Neural crest cell (in vitro differentiated cells): Measurements from ENCODE around the gene CTCF. TPM values are rescaled to one million over a fixed set of nuclear protein-coding genes. Genes with fewer than 3 reads are reported as not detected.

Experiments
- DNase-seq: peaks from one replicate; pipeline ENCODE4 v3.0.0; 2021; ENCODE audit warnings: low read depth, mixed read lengths, low spot score
- H3K27ac Mint-ChIP-seq: one replicate; pipeline ENCODE4 v1.8.0; 2021; ENCODE audit warnings: mild to moderate bottlenecking, mixed read lengths; ENCODE audit not compliant: unreplicated experiment
- H3K27me3 Mint-ChIP-seq: 2 replicates; pipeline ENCODE4 v1.8.0; 2021; ENCODE audit warnings: low read depth, mild to moderate bottlenecking, mixed read lengths
- H3K36me3 Mint-ChIP-seq: 2 replicates; pipeline ENCODE4 v1.8.0; 2021; ENCODE audit warnings: low read depth, mild to moderate bottlenecking, mixed read lengths
- H3K4me1 Mint-ChIP-seq: 2 replicates; pipeline ENCODE4 v1.8.0; 2021; ENCODE audit warnings: mixed read lengths
- H3K4me3 Mint-ChIP-seq: one replicate; pipeline ENCODE4 v1.8.0; 2021; ENCODE audit warnings: mild to moderate bottlenecking, mixed read lengths
- H3K9me3 Mint-ChIP-seq: 2 replicates; pipeline ENCODE4 v1.8.0; 2021; ENCODE audit warnings: mixed read lengths
- total RNA-seq: library from RNA; stranded (reverse); gene quantifications from 2 replicates; pipeline ENCODE4 v1.2.1, GENCODE V29; 2021
- TF ChIP-seq, protein P1 (sequence below): fragments of 200-600 bp; sonication (generic); conservative IDR thresholded peaks from 2 replicates; pipeline ENCODE4 v1.5.0; 2021; ENCODE audit warnings: antibody characterized with exemption, mild to moderate bottlenecking

CTCF gene
- total RNA-seq, 1 donor from 2014 or later = 78.8 TPM

DNA sequence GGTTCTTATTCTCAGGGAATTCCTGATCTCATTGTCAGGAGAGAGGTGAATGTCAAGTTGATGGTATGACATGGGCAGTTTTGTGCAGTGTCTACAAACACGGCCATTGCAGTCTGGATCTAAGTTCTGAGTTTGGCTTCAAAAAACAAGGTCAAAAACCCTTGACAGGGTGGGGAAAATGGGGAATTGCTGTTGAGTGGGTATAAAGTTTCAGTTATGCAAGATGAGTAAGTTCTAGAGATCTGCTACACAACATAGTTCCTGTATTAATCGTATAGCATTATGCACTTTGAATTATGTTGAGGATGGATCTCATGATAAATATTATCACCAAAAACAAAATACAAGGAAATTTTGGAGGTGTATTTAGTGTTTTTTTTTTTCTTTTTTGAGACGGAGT, 46.0 kb downstream of the CTCF start:
- no peak overlapping the region for H3K27ac Mint-ChIP-seq
- no peak overlapping the region for H3K4me3 Mint-ChIP-seq
- H3K27me3 Mint-ChIP-seq = no peaks in the 10 kb centered on the region
- H3K9me3 Mint-ChIP-seq = no peaks in the 10 kb centered on the region
- H3K36me3 Mint-ChIP-seq = peaks cover 10% of the 10 kb centered on the region
- peaks cover 15% of the 10 kb centered on the region for H3K4me1 Mint-ChIP-seq
- DNase-seq = no peak
- TF ChIP-seq, protein P1, sequence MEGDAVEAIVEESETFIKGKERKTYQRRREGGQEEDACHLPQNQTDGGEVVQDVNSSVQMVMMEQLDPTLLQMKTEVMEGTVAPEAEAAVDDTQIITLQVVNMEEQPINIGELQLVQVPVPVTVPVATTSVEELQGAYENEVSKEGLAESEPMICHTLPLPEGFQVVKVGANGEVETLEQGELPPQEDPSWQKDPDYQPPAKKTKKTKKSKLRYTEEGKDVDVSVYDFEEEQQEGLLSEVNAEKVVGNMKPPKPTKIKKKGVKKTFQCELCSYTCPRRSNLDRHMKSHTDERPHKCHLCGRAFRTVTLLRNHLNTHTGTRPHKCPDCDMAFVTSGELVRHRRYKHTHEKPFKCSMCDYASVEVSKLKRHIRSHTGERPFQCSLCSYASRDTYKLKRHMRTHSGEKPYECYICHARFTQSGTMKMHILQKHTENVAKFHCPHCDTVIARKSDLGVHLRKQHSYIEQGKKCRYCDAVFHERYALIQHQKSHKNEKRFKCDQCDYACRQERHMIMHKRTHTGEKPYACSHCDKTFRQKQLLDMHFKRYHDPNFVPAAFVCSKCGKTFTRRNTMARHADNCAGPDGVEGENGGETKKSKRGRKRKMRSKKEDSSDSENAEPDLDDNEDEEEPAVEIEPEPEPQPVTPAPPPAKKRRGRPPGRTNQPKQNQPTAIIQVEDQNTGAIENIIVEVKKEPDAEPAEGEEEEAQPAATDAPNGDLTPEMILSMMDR = no peak

DNA sequence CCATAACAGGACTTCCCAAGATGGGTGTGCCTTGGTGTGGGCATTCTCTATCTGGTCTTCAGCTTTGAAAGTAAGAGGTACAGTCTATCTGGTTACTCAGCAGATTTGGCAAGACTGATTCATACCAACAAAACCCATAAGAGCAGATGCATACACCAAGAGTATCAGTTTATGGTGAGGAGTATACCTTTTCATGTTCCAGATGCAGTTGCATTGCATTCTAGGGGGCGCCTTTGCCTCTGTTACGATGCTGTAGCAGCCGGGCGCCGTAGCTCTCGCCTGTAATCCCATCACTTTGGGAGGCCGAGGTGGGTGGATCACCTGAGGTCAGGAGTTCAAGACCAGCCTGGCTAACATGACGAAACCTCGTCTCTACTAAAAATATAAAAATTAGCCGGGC, 51.5 kb downstream of the CTCF start:
- TF ChIP-seq, protein P1 = peak; percentile 21
- H3K9me3 Mint-ChIP-seq = no peaks in the 10 kb centered on the region
- H3K36me3 Mint-ChIP-seq = peaks cover 14% of the 10 kb centered on the region
- H3K27ac Mint-ChIP-seq = no peak overlapping the region
- H3K4me1 Mint-ChIP-seq = no peaks in the 10 kb centered on the region
- DNase-seq = no peak
- no peaks in the 10 kb centered on the region for H3K27me3 Mint-ChIP-seq
- H3K4me3 Mint-ChIP-seq = no peak overlapping the region

DNA sequence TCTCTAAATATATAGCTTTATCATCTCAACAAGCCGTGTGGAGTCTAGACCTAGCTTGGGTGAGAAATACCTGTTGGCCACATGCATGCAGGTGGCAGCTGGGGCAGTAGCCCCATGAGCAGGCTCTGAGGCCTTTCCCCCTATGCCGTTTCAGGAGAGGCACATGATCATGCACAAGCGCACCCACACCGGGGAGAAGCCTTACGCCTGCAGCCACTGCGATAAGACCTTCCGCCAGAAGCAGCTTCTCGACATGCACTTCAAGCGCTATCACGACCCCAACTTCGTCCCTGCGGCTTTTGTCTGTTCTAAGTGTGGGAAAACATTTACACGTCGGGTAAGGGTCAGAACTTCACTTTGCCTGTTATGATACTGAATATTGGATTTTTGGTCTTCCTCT, 65.9 kb downstream of the CTCF start:
- no peak overlapping the region for H3K4me3 Mint-ChIP-seq
- H3K27me3 Mint-ChIP-seq = no peaks in the 10 kb centered on the region
- TF ChIP-seq, protein P1 = no peak
- peaks cover 25% of the 10 kb centered on the region for H3K36me3 Mint-ChIP-seq
- no peaks in the 10 kb centered on the region for H3K4me1 Mint-ChIP-seq
- H3K9me3 Mint-ChIP-seq = no peaks in the 10 kb centered on the region
- no peak overlapping the region for H3K27ac Mint-ChIP-seq
- DNase-seq = no peak

DNA sequence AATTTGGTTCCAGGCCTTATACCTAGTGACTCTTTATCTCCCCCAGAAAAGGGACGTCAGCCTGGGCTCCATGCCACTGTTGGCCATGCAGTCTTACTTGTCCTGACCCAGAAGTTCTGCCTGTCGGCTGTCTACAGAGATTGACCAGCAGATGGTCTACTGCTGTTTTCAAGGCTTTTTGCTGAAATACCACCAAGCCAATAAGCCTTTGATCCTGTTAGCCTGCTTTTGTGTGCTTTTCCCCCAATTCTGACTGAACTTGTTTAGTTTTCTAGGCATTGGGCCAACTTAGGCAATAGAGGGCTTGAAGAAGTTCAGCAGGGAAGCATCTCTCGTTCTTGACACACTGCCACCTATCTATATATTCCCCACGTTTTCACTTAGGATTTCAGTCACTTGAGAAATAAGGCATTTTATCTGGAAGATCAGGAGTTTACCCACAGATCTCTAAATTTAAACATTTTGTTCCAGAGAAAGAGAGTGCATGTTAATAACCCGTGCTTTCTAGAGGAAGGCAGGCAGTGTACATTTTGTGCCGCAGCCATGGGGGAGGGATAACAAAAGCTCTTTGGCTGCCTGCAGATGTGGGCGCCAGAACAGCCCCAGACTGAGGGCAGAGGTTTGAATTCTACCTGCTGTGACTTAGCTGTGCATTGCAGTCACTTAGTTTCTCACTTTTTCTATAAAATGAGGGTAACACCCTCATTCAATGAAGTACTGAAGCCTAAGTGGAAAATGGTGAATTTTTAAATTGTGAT, 70.3 kb downstream of the CTCF start:
- no peaks in the 10 kb centered on the region for H3K4me1 Mint-ChIP-seq
- no peaks in the 10 kb centered on the region for H3K27me3 Mint-ChIP-seq
- H3K36me3 Mint-ChIP-seq = peaks cover 20% of the 10 kb centered on the region
- DNase-seq = no peak
- H3K27ac Mint-ChIP-seq = peak overlapping the region; percentile 51
- no peak overlapping the region for H3K4me3 Mint-ChIP-seq
- no peaks in the 10 kb centered on the region for H3K9me3 Mint-ChIP-seq
- TF ChIP-seq, protein P1 = no peak

DNA sequence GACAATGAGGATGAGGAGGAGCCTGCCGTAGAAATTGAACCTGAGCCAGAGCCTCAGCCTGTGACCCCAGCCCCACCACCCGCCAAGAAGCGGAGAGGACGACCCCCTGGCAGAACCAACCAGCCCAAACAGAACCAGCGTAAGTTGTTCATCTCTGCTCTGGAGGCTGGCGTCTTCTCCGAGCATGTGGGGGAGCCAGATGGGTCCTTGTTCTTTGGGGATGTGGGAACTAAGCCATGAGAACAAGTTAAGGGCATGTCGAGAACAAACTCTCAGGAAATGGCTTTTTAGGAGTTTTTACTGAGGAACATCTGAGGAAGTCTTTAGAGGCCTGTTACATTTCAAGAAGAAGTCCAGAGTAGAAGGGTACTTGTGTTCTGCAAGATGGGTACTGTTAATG, 74.4 kb downstream of the CTCF start:
- H3K4me3 Mint-ChIP-seq = no peak overlapping the region
- TF ChIP-seq, protein P1 = no peak
- H3K9me3 Mint-ChIP-seq = no peaks in the 10 kb centered on the region
- no peak overlapping the region for H3K27ac Mint-ChIP-seq
- H3K36me3 Mint-ChIP-seq = peaks cover 15% of the 10 kb centered on the region
- no peaks in the 10 kb centered on the region for H3K4me1 Mint-ChIP-seq
- DNase-seq = no peak
- H3K27me3 Mint-ChIP-seq = no peaks in the 10 kb centered on the region
